Activated CD8-positive, alpha-beta T cell treated with anti-CD3 and anti-CD28 coated beads for 36 hours (primary cell): Measurements from ENCODE around the gene MAPK12. TPM values are rescaled to one million over a fixed set of nuclear protein-coding genes. Genes with fewer than 3 reads are reported as not detected.

Source experiments
- ATAC-seq: fragments of 200-7000 bp; cut with Tn5 transposase; one replicate; pipeline ENCODE4 v1.10.0; 2021; ENCODE audit warnings: mild to moderate bottlenecking, moderate library complexity
- CTCF ChIA-PET: fragments of 350-600 bp; sonication (Branson Sonifier 250); formaldehyde crosslinking; loops from one replicate; lab custom pipeline; 2021; ENCODE audit warnings: antibody characterized with exemption; lab: Charles Lee
- POLR2A ChIA-PET: fragments of 350-600 bp; sonication (Branson Sonifier 250); formaldehyde crosslinking; loops from one replicate; lab custom pipeline; 2021; ENCODE audit warnings: antibody characterized with exemption; lab: Charles Lee
- DNase-seq: peaks from one replicate; pipeline ENCODE4 v3.0.0-alpha.2; 2020
- H3K27ac Mint-ChIP-seq: one replicate; pipeline ENCODE4 v1.8.0; 2021; ENCODE audit warnings: mild to moderate bottlenecking, mixed read lengths
- H3K27me3 Mint-ChIP-seq: one replicate; pipeline ENCODE4 v1.8.0; 2021; ENCODE audit warnings: mixed read lengths
- H3K36me3 Mint-ChIP-seq: one replicate; pipeline ENCODE4 v1.8.0; 2021; ENCODE audit warnings: low read depth, mixed read lengths
- H3K4me1 Mint-ChIP-seq: one replicate; pipeline ENCODE4 v1.8.0; 2021; ENCODE audit warnings: low read depth, mixed read lengths
- H3K4me3 Mint-ChIP-seq: one replicate; pipeline ENCODE4 v1.8.0; 2021; ENCODE audit warnings: mild to moderate bottlenecking, moderate library complexity, mixed read lengths
- H3K9me3 Mint-ChIP-seq: one replicate; pipeline ENCODE4 v1.8.0; 2021; ENCODE audit warnings: mixed read lengths
- CTCF ChIP-seq: fragments of 200-600 bp; IDR thresholded peaks from one replicate; pipeline ENCODE4 v1.8.0; 2022; ENCODE audit warnings: antibody characterized with exemption, mild to moderate bottlenecking
- intact Hi-C: fragments of 100-400 bp; cut with micrococcal nuclease; formaldehyde crosslinking; loops from one replicate; pipeline ENCODE4 v1.10.0; 2022
- total RNA-seq, 2 experiments: library from RNA; stranded (reverse); gene quantifications; one replicate each; pipeline ENCODE4 v1.2.3, GENCODE V29; 2021

MAPK12 gene
- total RNA-seq, 2 experiments from 2014 or later = 7.9 to 9.2 TPM

- peaks cover 34% of the 10 kb centered on the region for H3K36me3 Mint-ChIP-seq
- CTCF ChIA-PET = no interaction called here
- ATAC-seq (no peak), DNase-seq (no peak)
- intact Hi-C loops = no loop called here
- H3K9me3 Mint-ChIP-seq = no peaks in the 10 kb centered on the region
- no peak for TF ChIP-seq CTCF
- no peaks in the 10 kb centered on the region for H3K27me3 Mint-ChIP-seq
- no peak overlapping the region for H3K4me3 Mint-ChIP-seq
- H3K27ac Mint-ChIP-seq = no peak overlapping the region
- no peaks in the 10 kb centered on the region for H3K4me1 Mint-ChIP-seq
- POLR2A ChIA-PET = interaction anchor here (1.5 kb wide), 1 partner anchor 17 kb away, joined by 5 read pairs; the partner anchor contains the start of gene SELENOO
Measured at GRCh38 chr22:50218153-50218995, 43.1 kb downstream of the MAPK12 start.

- TF ChIP-seq CTCF = no peak
- Mint-ChIP-seq H3K4me3 (no peak overlapping the region), H3K36me3 (peaks cover 31% of the 10 kb centered on the region), H3K27ac (no peak overlapping the region), H3K4me1 (no peaks in the 10 kb centered on the region), H3K27me3 (no peaks in the 10 kb centered on the region), H3K9me3 (no peaks in the 10 kb centered on the region)
- CTCF ChIA-PET = no interaction called here
- no peak for ATAC-seq
- intact Hi-C loops = no loop called here
- POLR2A ChIA-PET = interaction anchor here (0.8 kb wide), 1 partner anchor 26 kb away, joined by 3 read pairs; no protein-coding TSS in a partner anchor
- DNase-seq = no peak
Measured at GRCh38 chr22:50217543-50218152, 43.8 kb downstream of the MAPK12 start.

- Mint-ChIP-seq H3K36me3 (peaks cover 33% of the 10 kb centered on the region), H3K4me3 (no peak overlapping the region), H3K4me1 (no peaks in the 10 kb centered on the region), H3K27ac (no peak overlapping the region), H3K9me3 (no peaks in the 10 kb centered on the region), H3K27me3 (no peaks in the 10 kb centered on the region)
- ChIA-PET POLR2A (interaction anchor here (0.8 to 1.3 kb wide), 2 partner anchors 26 to 27 kb away, joined by 3 read pairs; partner anchors contain the start of gene TUBGCP6), CTCF (no interaction called here)
- TF ChIP-seq CTCF = no peak
- ATAC-seq = no peak
- DNase-seq = no peak
- intact Hi-C loops = no loop called here
Measured at GRCh38 chr22:50216684-50217520, 44.6 kb downstream of the MAPK12 start.

GRCh38 chr22:50216055-50216683 is 45.3 kb downstream of the MAPK12 start:
- ChIA-PET POLR2A (interaction anchor here (0.6 to 1.3 kb wide), 2 partner anchors 28 to 468 kb away, joined by 3 read pairs; partner anchors contain the start of gene TUBGCP6), CTCF (no interaction called here)
- TF ChIP-seq CTCF = no peak
- ATAC-seq (no peak), DNase-seq (no peak)
- Mint-ChIP-seq H3K4me1 (no peaks in the 10 kb centered on the region), H3K4me3 (no peak overlapping the region), H3K27me3 (no peaks in the 10 kb centered on the region), H3K9me3 (no peaks in the 10 kb centered on the region), H3K36me3 (peaks cover 34% of the 10 kb centered on the region), H3K27ac (no peak overlapping the region)
- intact Hi-C loops = no loop called here
